Panc1 (cell line): ENCODE measurements around the gene STK11IP.

ENCODE experiments used
- CTCF ChIP-seq: fragments of 450-650 bp; IDR thresholded peaks from 2 replicates; pipeline ENCODE4 v1.5.1; 2017; ENCODE audit warnings: mild to moderate bottlenecking
- TCF7L2 ChIP-seq: IDR thresholded peaks from 2 replicates; pipeline ENCODE4 v1.6.1; 2011; ENCODE audit warnings: mild to moderate bottlenecking, low read depth, low read length, inconsistent platforms

- no peak for TF ChIP-seq TCF7L2
- TF ChIP-seq CTCF: no peak
Measured at GRCh38 chr2:219578811-219579613, 18.6 kb upstream of the STK11IP start.
